Loucy (cell line): ENCODE data around the gene IFNL1.

Experiments
- H2AFZ ChIP-seq: fragments of 200-600 bp; sonication (generic); 2 replicates; pipeline ENCODE4 v1.6.0; 2016; ENCODE audit warnings: antibody characterized with exemption, mild to moderate bottlenecking, low read length, moderate library complexity
- H3F3A ChIP-seq: fragments of 200-600 bp; 2 replicates; pipeline ENCODE4 v1.6.0; 2016; ENCODE audit warnings: antibody characterized with exemption, low read depth, mild to moderate bottlenecking
- H3K27me3 ChIP-seq: fragments of 200-600 bp; sonication (generic); 2 replicates; pipeline ENCODE4 v1.6.1; 2014; ENCODE audit warnings: low read length, mild to moderate bottlenecking; ENCODE audit not compliant: insufficient read depth, poor library complexity, severe bottlenecking
- H3K36me3 ChIP-seq: fragments of 200-600 bp; sonication (generic); 2 replicates; pipeline ENCODE4 v1.6.1; 2016; ENCODE audit warnings: low read length; ENCODE audit not compliant: insufficient read depth
- H3K4me1 ChIP-seq: fragments of 200-600 bp; sonication (generic); 2 replicates; pipeline ENCODE4 v1.5.1; 2014; ENCODE audit warnings: low read length, mild to moderate bottlenecking; ENCODE audit not compliant: insufficient read depth, poor library complexity, severe bottlenecking
- H3K4me2 ChIP-seq: fragments of 200-600 bp; sonication (generic); 2 replicates; pipeline ENCODE4 v1.6.0; 2014; ENCODE audit warnings: antibody characterized with exemption, low read length, low read depth, mild to moderate bottlenecking; ENCODE audit not compliant: poor library complexity, severe bottlenecking
- H3K4me3 ChIP-seq: fragments of 200-600 bp; sonication (generic); 2 replicates; pipeline ENCODE4 v1.5.1; 2014; ENCODE audit warnings: low read length, mild to moderate bottlenecking, mixed read lengths; ENCODE audit not compliant: poor library complexity, severe bottlenecking
- H3K79me2 ChIP-seq: fragments of 200-600 bp; sonication (generic); 2 replicates; pipeline ENCODE4 v1.6.1; 2014; ENCODE audit warnings: low read length; ENCODE audit not compliant: insufficient read depth
- H3K9ac ChIP-seq: fragments of 200-600 bp; sonication (generic); 2 replicates; pipeline ENCODE4 v1.6.0; 2014; ENCODE audit warnings: mild to moderate bottlenecking, low read depth, low read length, moderate library complexity; ENCODE audit not compliant: poor library complexity, severe bottlenecking
- H3K9me2 ChIP-seq: fragments of 200-600 bp; sonication (generic); replicated peaks from 2 replicates; pipeline ENCODE4 v1.6.1; 2016; ENCODE audit warnings: low read depth, low read length, mixed read lengths
- H3K9me3 ChIP-seq: fragments of 200-600 bp; sonication (generic); 2 replicates; pipeline ENCODE4 v1.6.1; 2014; ENCODE audit warnings: mild to moderate bottlenecking, antibody characterized with exemption, low read length, low read depth; ENCODE audit not compliant: insufficient read depth
- H4K20me1 ChIP-seq: fragments of 200-600 bp; sonication (generic); 2 replicates; pipeline ENCODE4 v1.6.0; 2014; ENCODE audit warnings: antibody characterized with exemption, low read length, mild to moderate bottlenecking; ENCODE audit not compliant: insufficient read depth, poor library complexity, severe bottlenecking
- EZH2phosphoT487 ChIP-seq: fragments of 200-600 bp; IDR thresholded peaks from 2 replicates; pipeline ENCODE4 v1.6.1; 2018; ENCODE audit warnings: antibody characterized with exemption, mild to moderate bottlenecking, moderate library complexity, borderline replicate concordance
- TF ChIP-seq, protein P1 (sequence below): fragments of 200-600 bp; sonication (generic); conservative IDR thresholded peaks from 2 replicates; pipeline ENCODE4 v1.5.1; 2014; ENCODE audit warnings: mild to moderate bottlenecking, antibody characterized with exemption, low read length

Gene IFNL1

GRCh38 chr19:39327363-39328045, 31.3 kb downstream of the IFNL1 start:
- Histone ChIP-seq H4K20me1 (peaks cover 4% of the 10 kb centered on the region), H3K79me2 (peaks cover 15% of the 10 kb centered on the region), H3K4me3 (no peak overlapping the region), H3F3A (no peaks in the 10 kb centered on the region; the same call in 1 of the 2 replicates), H3K27me3 (no peaks in the 10 kb centered on the region), H3K36me3 (peaks cover 3% of the 10 kb centered on the region; the same call in 1 of the 2 replicates), H3K9ac (no peak overlapping the region), H3K4me2 (peak overlapping the region; percentile 16), H2AFZ (no peak overlapping the region), H3K9me2 (no peaks in the 10 kb centered on the region), H3K9me3 (no peaks in the 10 kb centered on the region), H3K4me1 (peaks cover 4% of the 10 kb centered on the region)
- TF ChIP-seq, protein P1, sequence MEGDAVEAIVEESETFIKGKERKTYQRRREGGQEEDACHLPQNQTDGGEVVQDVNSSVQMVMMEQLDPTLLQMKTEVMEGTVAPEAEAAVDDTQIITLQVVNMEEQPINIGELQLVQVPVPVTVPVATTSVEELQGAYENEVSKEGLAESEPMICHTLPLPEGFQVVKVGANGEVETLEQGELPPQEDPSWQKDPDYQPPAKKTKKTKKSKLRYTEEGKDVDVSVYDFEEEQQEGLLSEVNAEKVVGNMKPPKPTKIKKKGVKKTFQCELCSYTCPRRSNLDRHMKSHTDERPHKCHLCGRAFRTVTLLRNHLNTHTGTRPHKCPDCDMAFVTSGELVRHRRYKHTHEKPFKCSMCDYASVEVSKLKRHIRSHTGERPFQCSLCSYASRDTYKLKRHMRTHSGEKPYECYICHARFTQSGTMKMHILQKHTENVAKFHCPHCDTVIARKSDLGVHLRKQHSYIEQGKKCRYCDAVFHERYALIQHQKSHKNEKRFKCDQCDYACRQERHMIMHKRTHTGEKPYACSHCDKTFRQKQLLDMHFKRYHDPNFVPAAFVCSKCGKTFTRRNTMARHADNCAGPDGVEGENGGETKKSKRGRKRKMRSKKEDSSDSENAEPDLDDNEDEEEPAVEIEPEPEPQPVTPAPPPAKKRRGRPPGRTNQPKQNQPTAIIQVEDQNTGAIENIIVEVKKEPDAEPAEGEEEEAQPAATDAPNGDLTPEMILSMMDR, result no peak
- no peak for TF ChIP-seq EZH2phosphoT487

DNA sequence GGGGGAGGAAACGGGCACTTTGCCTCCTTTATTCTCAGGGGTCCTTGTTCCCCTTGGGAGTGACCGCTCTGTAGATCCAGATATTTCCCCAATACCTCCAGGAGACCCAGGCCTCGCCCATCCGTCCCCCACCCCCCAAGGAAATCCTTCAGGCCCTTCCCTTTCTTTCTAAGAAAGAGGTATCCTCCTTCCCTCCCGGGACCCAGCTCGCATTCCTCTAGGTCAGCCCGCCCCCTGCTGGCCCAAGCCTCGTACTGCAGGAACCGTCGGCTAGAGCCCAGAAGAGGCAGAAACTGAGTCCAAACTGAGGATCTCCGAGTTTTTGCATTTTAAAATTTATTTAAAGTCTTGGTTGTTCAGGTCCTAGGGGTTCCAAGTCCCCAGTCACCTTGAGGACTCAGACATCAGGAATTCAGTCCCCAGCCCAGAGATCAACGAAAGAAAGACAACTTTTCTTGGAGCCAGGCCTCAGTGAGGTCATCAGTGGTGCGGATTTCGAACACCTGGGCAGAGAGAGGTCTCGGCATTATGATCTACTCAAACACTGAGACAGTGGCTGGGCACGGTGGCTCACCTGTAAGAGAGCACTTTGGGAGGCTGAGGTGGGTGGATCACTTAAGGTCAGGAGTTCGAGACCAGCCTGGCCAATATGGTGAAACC, 32.0 kb downstream of the IFNL1 start:
- peaks cover 9% of the 10 kb centered on the region for H3K4me1 ChIP-seq

DNA sequence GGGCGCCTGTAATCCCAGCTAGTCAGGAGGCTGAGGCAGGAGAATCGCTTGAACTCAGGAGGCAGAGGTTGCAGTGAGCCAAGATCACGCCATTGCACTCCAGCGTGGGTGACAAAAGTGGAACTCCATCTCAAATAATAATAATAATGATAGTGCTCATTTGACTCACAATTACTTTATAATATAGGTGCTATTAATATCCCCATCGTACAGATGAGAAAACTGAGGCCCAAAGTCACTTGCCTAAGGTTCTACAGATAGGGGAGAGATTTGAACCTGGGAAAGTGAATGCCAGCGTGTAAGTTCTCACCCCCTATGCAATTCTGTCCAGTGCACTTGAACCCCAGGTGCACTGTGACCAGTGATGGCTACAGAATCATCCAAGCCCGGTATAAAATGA, 33.7 kb downstream of the IFNL1 start:
- no peaks in the 10 kb centered on the region for H3K9me2 ChIP-seq
- peaks cover 3% of the 10 kb centered on the region; the same call in 1 of the 2 replicates for H3K36me3 ChIP-seq
- no peaks in the 10 kb centered on the region; the same call in 1 of the 2 replicates for H3F3A ChIP-seq
- H3K4me1 ChIP-seq, result peaks cover 23% of the 10 kb centered on the region
- peaks cover 40% of the 10 kb centered on the region for H3K79me2 ChIP-seq
- no peak overlapping the region for H3K4me3 ChIP-seq
- no peak overlapping the region for H2AFZ ChIP-seq
- H3K4me2 ChIP-seq, result no peak overlapping the region
- H4K20me1 ChIP-seq, result peaks cover 4% of the 10 kb centered on the region
- H3K9me3 ChIP-seq, result no peaks in the 10 kb centered on the region
- no peaks in the 10 kb centered on the region for H3K27me3 ChIP-seq
- TF ChIP-seq, protein P1, result no peak
- no peak for TF ChIP-seq EZH2phosphoT487
- no peak overlapping the region for H3K9ac ChIP-seq

More for the DNA sequence above, 32.0 kb downstream of the IFNL1 start:
- Histone ChIP-seq H4K20me1 (peaks cover 4% of the 10 kb centered on the region), H3K9me2 (no peaks in the 10 kb centered on the region), H2AFZ (no peak overlapping the region), H3K9me3 (no peaks in the 10 kb centered on the region), H3K4me2 (peak overlapping the region; percentile 16), H3F3A (no peaks in the 10 kb centered on the region; the same call in 1 of the 2 replicates), H3K79me2 (peaks cover 22% of the 10 kb centered on the region), H3K9ac (no peak overlapping the region), H3K4me3 (no peak overlapping the region), H3K27me3 (no peaks in the 10 kb centered on the region), H3K36me3 (peaks cover 3% of the 10 kb centered on the region; the same call in 1 of the 2 replicates)
- no peak for TF ChIP-seq EZH2phosphoT487
- TF ChIP-seq, protein P1, result peak; percentile 99
